Mucosa of descending colon (tissue), 3 donors: Measurements from ENCODE around the gene TPR. TPM values are rescaled to one million over a fixed set of nuclear protein-coding genes. Genes with fewer than 3 reads are reported as not detected.
A peak's percentile ranks its signal among the peaks of the same experiment; 100 is the strongest.

Source experiments
- ATAC-seq: fragments of 200-7000 bp; cut with Tn5 transposase; one replicate; pipeline ENCODE4 v1.9.1; 2020; ENCODE audit warnings: mild to moderate bottlenecking, moderate library complexity
- DNase-seq, 3 donors: peaks; one replicate each; pipeline ENCODE4 v3.0.0-alpha.2; 2020
- H3K36me3 ChIP-seq: fragments of 200-600 bp; one replicate; pipeline ENCODE4 v1.8.0; 2021; ENCODE audit warnings: low read depth, mild to moderate bottlenecking
- H3K4me1 ChIP-seq: fragments of 200-600 bp; one replicate; pipeline ENCODE4 v1.8.0; 2021; ENCODE audit warnings: low read depth, mild to moderate bottlenecking
- H3K4me3 ChIP-seq: fragments of 200-600 bp; one replicate; pipeline ENCODE4 v1.8.0; 2021; ENCODE audit warnings: mild to moderate bottlenecking
- H3K9me3 ChIP-seq: fragments of 200-600 bp; one replicate; pipeline ENCODE4 v1.8.0; 2021; ENCODE audit warnings: mild to moderate bottlenecking
- CTCF ChIP-seq: fragments of 200-600 bp; IDR thresholded peaks from one replicate; pipeline ENCODE4 v1.8.0; 2022; ENCODE audit warnings: antibody characterized with exemption, mild to moderate bottlenecking
- intact Hi-C, 2 donors: fragments of 100-400 bp; cut with DNase I in 1 of 2; cut with micrococcal nuclease in 1 of 2; formaldehyde crosslinking; loops; one replicate each; pipeline versions ENCODE4 v1.11.0 to v1.11.1; 2022; cut with DNase I, micrococcal nuclease
- long read RNA-seq, 2 donors: library from polyadenylated mRNA; unstranded; transcript quantifications; one replicate each; pipeline ENCODE4 v2.0.0, GENCODE V29; 2019 to 2021
- total RNA-seq, 3 donors: library from RNA; stranded (reverse); fragmentation: NEBNext Ultra II Directional in 2 of 3; extraction: Animal tissue kit (Norgen Biotek cat#: 25700) in 2 of 3; gene quantifications; one replicate each; pipeline versions ENCODE4 v1.2.1 to v1.2.4, GENCODE V29; 2021 to 2023
- donor health status: DM: no; HTN: no; CAD: no; lungs with moderate emphysema.
- donor health status: DM: no; HTN: no; CAD: no.
- donor health status: DM: no; HTN: yes; CAD: no.

TPR gene
- total RNA-seq = 10 to 100 TPM; 68.3 to 90.1 (median 78.3) TPM
- long read RNA-seq, donor 1, full-length matches to known transcripts = 6 of 64 reads
- long read RNA-seq, donor 1, partial matches to known transcripts = 48 of 64 reads
- long read RNA-seq, donor 1, other reads (novel, unspliced or antisense) = 10 of 64 reads
- long read RNA-seq, donor 2, partial matches to known transcripts = 42 of 47 reads
- long read RNA-seq, donor 2, other reads (novel, unspliced or antisense) = 4 of 47 reads

- DNase-seq = peak; percentile 98 to 99 (median 98)
- Histone ChIP-seq H3K9me3 (no peaks in the 10 kb centered on the region), H3K36me3 (no peaks in the 10 kb centered on the region), H3K4me1 (peaks cover 18% of the 10 kb centered on the region), H3K4me3 (peak within 1 kb of the TSS; percentile 93)
- ATAC-seq = peak; percentile 92
- peak; percentile 85 for TF ChIP-seq CTCF
- intact Hi-C loops = no loop called here
Measured at GRCh38 chr1:186375152-186375928, at the start of gene TPR, which contains the start of gene ODR4. Gene TPR (minus strand): TSS chr1:186375253. CDS start chr1:186375028, 225 bp downstream. Gene ODR4 (plus strand): TSS chr1:186375838. CDS start chr1:186379786, 3,948 bp downstream.

- Histone ChIP-seq H3K4me3 (no peak overlapping the region), H3K36me3 (no peaks in the 10 kb centered on the region), H3K4me1 (no peaks in the 10 kb centered on the region), H3K9me3 (no peaks in the 10 kb centered on the region)
- no peak for TF ChIP-seq CTCF
- DNase-seq (no peak), ATAC-seq (no peak)
- intact Hi-C loops = no loop called here
Measured at GRCh38 chr1:186424539-186424938, 49.5 kb upstream of the TPR start.

GRCh38 chr1:186421446-186421845, 46.4 kb upstream of the TPR start:
- intact Hi-C loops = no loop called here
- no peak for DNase-seq
- no peak for ATAC-seq
- no peak overlapping the region for H3K4me3 ChIP-seq
- H3K36me3 ChIP-seq = no peaks in the 10 kb centered on the region
- H3K9me3 ChIP-seq = no peaks in the 10 kb centered on the region
- TF ChIP-seq CTCF = no peak
- H3K4me1 ChIP-seq = no peaks in the 10 kb centered on the region

GRCh38 chr1:186420923-186421322, 45.9 kb upstream of the TPR start:
- intact Hi-C loops = no loop called here
- no peak for TF ChIP-seq CTCF
- H3K9me3 ChIP-seq = no peaks in the 10 kb centered on the region
- no peak for ATAC-seq
- no peaks in the 10 kb centered on the region for H3K36me3 ChIP-seq
- H3K4me3 ChIP-seq = no peak overlapping the region
- no peaks in the 10 kb centered on the region for H3K4me1 ChIP-seq
- DNase-seq = no peak

GRCh38 chr1:186420311-186420710, 45.3 kb upstream of the TPR start:
- no peaks in the 10 kb centered on the region for H3K4me1 ChIP-seq
- no peaks in the 10 kb centered on the region for H3K36me3 ChIP-seq
- H3K4me3 ChIP-seq = no peak overlapping the region
- intact Hi-C loops = no loop called here
- ATAC-seq (no peak), DNase-seq (no peak)
- H3K9me3 ChIP-seq = no peaks in the 10 kb centered on the region
- no peak for TF ChIP-seq CTCF
